ENCODE measurements around the gene UBLCP1.

- no peak for TF ChIP-seq EZH2 (IDR thresholded peaks at IDR 0.05; ENCODE audit: insufficient read depth, poor library complexity, severe bottlenecking)
- no peak for TF ChIP-seq EZH2phosphoT487 (IDR thresholded peaks at IDR 0.05; ENCODE audit: insufficient read depth, low read depth)
Measured at GRCh38 chr5:159249158-159249557, 13.9 kb upstream of the UBLCP1 start.
